ENCODE data around the gene ZNF853.

DNA sequence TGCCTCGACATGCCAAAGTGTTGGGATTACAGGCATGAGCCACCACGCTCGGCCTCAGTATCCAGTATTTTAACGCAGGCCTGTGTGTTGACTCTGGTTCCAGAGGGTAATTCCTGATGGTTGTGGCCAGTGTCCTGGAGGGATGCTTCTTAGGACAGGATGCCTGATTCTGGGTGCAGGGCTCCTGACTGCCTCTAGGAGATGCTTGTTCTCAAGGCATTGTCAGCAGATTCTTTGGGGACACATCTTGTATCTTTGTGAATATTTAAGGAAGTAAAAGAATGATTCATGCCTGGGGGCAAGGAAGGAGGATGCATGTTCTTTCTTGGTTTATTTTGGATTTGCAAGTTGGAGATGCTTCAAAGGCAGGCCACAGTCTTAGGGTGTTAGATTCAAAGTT, 36.0 kb upstream of the ZNF853 start:
- TF ChIP-seq EZH2 (IDR thresholded peaks at IDR 0.05; ENCODE audit: borderline replicate concordance, insufficient read depth, low read depth, low read length, poor library complexity, severe bottlenecking) = no peak
- TF ChIP-seq, protein P1, sequence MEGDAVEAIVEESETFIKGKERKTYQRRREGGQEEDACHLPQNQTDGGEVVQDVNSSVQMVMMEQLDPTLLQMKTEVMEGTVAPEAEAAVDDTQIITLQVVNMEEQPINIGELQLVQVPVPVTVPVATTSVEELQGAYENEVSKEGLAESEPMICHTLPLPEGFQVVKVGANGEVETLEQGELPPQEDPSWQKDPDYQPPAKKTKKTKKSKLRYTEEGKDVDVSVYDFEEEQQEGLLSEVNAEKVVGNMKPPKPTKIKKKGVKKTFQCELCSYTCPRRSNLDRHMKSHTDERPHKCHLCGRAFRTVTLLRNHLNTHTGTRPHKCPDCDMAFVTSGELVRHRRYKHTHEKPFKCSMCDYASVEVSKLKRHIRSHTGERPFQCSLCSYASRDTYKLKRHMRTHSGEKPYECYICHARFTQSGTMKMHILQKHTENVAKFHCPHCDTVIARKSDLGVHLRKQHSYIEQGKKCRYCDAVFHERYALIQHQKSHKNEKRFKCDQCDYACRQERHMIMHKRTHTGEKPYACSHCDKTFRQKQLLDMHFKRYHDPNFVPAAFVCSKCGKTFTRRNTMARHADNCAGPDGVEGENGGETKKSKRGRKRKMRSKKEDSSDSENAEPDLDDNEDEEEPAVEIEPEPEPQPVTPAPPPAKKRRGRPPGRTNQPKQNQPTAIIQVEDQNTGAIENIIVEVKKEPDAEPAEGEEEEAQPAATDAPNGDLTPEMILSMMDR (IDR thresholded peaks at IDR 0.05) = no peak

Measured in B cell (primary cell).